Measurements from ENCODE around the gene IQSEC1.

Gene IQSEC1

GRCh38 chr3:13102386-13103345 lies 29.4 kb upstream of the IQSEC1 start:
- no peak for FAIRE-seq
- no peak for DNase-seq (ENCODE audit: insufficient read length, low spot score)

GRCh38 chr3:13099707-13100106 lies 26.5 kb upstream of the IQSEC1 start:
- no peak for FAIRE-seq
- no peak for DNase-seq (ENCODE audit: insufficient read length, low spot score)
- no peak for TF ChIP-seq TAF1 (IDR thresholded peaks at IDR 0.05; ENCODE audit: low read depth, low read length)
- no peak for TF ChIP-seq PAX5 (IDR thresholded peaks at IDR 0.05; ENCODE audit: insufficient read depth, low read length, severe bottlenecking)
- TF ChIP-seq SPI1 (IDR thresholded peaks at IDR 0.05; ENCODE audit: low read depth, low read length) = no peak
- no peak for TF ChIP-seq POU2F2 (IDR thresholded peaks at IDR 0.05; ENCODE audit: low read depth, low read length)
- TF ChIP-seq POLR2A (IDR thresholded peaks at IDR 0.05; ENCODE audit: low read depth, low read length) = no peak
- no peak for TF ChIP-seq POLR2AphosphoS5 (IDR thresholded peaks at IDR 0.05; ENCODE audit: low read depth, low read length)

More at GRCh38 chr3:13102386-13103345, 29.4 kb upstream of the IQSEC1 start:
- TF ChIP-seq POU2F2 (IDR thresholded peaks at IDR 0.05; ENCODE audit: low read depth, low read length) (no peak), POLR2AphosphoS5 (IDR thresholded peaks at IDR 0.05; ENCODE audit: low read depth, low read length) (no peak), PAX5 (IDR thresholded peaks at IDR 0.05; ENCODE audit: insufficient read depth, low read length, severe bottlenecking) (no peak), POLR2A (IDR thresholded peaks at IDR 0.05; ENCODE audit: low read depth, low read length) (no peak), SPI1 (IDR thresholded peaks at IDR 0.05; ENCODE audit: low read depth, low read length) (no peak), TAF1 (IDR thresholded peaks at IDR 0.05; ENCODE audit: low read depth, low read length) (no peak)

GRCh38 chr3:13098192-13098988 lies 25.2 kb upstream of the IQSEC1 start:
- FAIRE-seq (no peak), DNase-seq (ENCODE audit: insufficient read length, low spot score) (no peak)
- TF ChIP-seq SPI1 (IDR thresholded peaks at IDR 0.05; ENCODE audit: low read depth, low read length) (peak; percentile 64), TAF1 (IDR thresholded peaks at IDR 0.05; ENCODE audit: low read depth, low read length) (no peak)

GRCh38 chr3:13096356-13096755 lies 23.1 kb upstream of the IQSEC1 start:
- TF ChIP-seq POLR2AphosphoS5 (IDR thresholded peaks at IDR 0.05; ENCODE audit: low read depth, low read length) (no peak), TAF1 (IDR thresholded peaks at IDR 0.05; ENCODE audit: low read depth, low read length) (no peak), POLR2A (IDR thresholded peaks at IDR 0.05; ENCODE audit: low read depth, low read length) (no peak)
- DNase-seq (ENCODE audit: insufficient read length, low spot score) (no peak), FAIRE-seq (peak; percentile 23)

GRCh38 chr3:13095408-13095937 lies 22.2 kb upstream of the IQSEC1 start:
- TF ChIP-seq TAF1 (IDR thresholded peaks at IDR 0.05; ENCODE audit: low read depth, low read length) = no peak
- no peak for TF ChIP-seq SPI1 (IDR thresholded peaks at IDR 0.05; ENCODE audit: low read depth, low read length)
- TF ChIP-seq PAX5 (IDR thresholded peaks at IDR 0.05; ENCODE audit: insufficient read depth, low read length, severe bottlenecking) = no peak
- TF ChIP-seq POLR2AphosphoS5 (IDR thresholded peaks at IDR 0.05; ENCODE audit: low read depth, low read length) = no peak
- no peak for TF ChIP-seq POLR2A (IDR thresholded peaks at IDR 0.05; ENCODE audit: low read depth, low read length)
- no peak for TF ChIP-seq POU2F2 (IDR thresholded peaks at IDR 0.05; ENCODE audit: low read depth, low read length)
- DNase-seq (ENCODE audit: insufficient read length, low spot score) (no peak), FAIRE-seq (no peak)

- FAIRE-seq (no peak), DNase-seq (ENCODE audit: insufficient read length, low spot score) (no peak)
- no peak for TF ChIP-seq PAX5 (IDR thresholded peaks at IDR 0.05; ENCODE audit: insufficient read depth, low read length, severe bottlenecking)
- no peak for TF ChIP-seq TAF1 (IDR thresholded peaks at IDR 0.05; ENCODE audit: low read depth, low read length)
- TF ChIP-seq POLR2A (IDR thresholded peaks at IDR 0.05; ENCODE audit: low read depth, low read length) = no peak
- no peak for TF ChIP-seq SPI1 (IDR thresholded peaks at IDR 0.05; ENCODE audit: low read depth, low read length)
- no peak for TF ChIP-seq POLR2AphosphoS5 (IDR thresholded peaks at IDR 0.05; ENCODE audit: low read depth, low read length)
- no peak for TF ChIP-seq POU2F2 (IDR thresholded peaks at IDR 0.05; ENCODE audit: low read depth, low read length)
Observed at GRCh38 chr3:13093687-13094086, 20.5 kb upstream of the IQSEC1 start.

- no peak for FAIRE-seq
- no peak for DNase-seq (ENCODE audit: insufficient read length, low spot score)
- TF ChIP-seq TAF1 (IDR thresholded peaks at IDR 0.05; ENCODE audit: low read depth, low read length) = no peak
- no peak for TF ChIP-seq POU2F2 (IDR thresholded peaks at IDR 0.05; ENCODE audit: low read depth, low read length)
- no peak for TF ChIP-seq POLR2AphosphoS5 (IDR thresholded peaks at IDR 0.05; ENCODE audit: low read depth, low read length)
- no peak for TF ChIP-seq SPI1 (IDR thresholded peaks at IDR 0.05; ENCODE audit: low read depth, low read length)
- TF ChIP-seq POLR2A (IDR thresholded peaks at IDR 0.05; ENCODE audit: low read depth, low read length) = no peak
- no peak for TF ChIP-seq PAX5 (IDR thresholded peaks at IDR 0.05; ENCODE audit: insufficient read depth, low read length, severe bottlenecking)
Observed at GRCh38 chr3:13092621-13093617, 19.7 kb upstream of the IQSEC1 start.

GRCh38 chr3:13091898-13092611 lies 18.8 kb upstream of the IQSEC1 start:
- DNase-seq (ENCODE audit: insufficient read length, low spot score) (peak; percentile 71), FAIRE-seq (peak; percentile 92)
- TF ChIP-seq POU2F2 (IDR thresholded peaks at IDR 0.05; ENCODE audit: low read depth, low read length) (no peak), POLR2AphosphoS5 (IDR thresholded peaks at IDR 0.05; ENCODE audit: low read depth, low read length) (no peak), POLR2A (IDR thresholded peaks at IDR 0.05; ENCODE audit: low read depth, low read length) (no peak), PAX5 (IDR thresholded peaks at IDR 0.05; ENCODE audit: insufficient read depth, low read length, severe bottlenecking) (no peak), TAF1 (IDR thresholded peaks at IDR 0.05; ENCODE audit: low read depth, low read length) (no peak), SPI1 (IDR thresholded peaks at IDR 0.05; ENCODE audit: low read depth, low read length) (no peak)
